ENCODE results near the gene TBX18. TPM values are rescaled to one million over a fixed set of nuclear protein-coding genes. Genes with fewer than 3 reads are reported as not detected.

The TBX18 gene
- total RNA-seq, 4 donors from 2014 or later = under 0.01 to 19.9 (median 4.3) TPM

GRCh38 chr6:84756466-84756865, 7.9 kb downstream of the TBX18 start:
- DNase-seq = no peak
- Histone ChIP-seq H3K4me1 (no peaks in the 10 kb centered on the region), H3K4me3 (no peak overlapping the region), H3K27me3 (peaks cover 0 to 52% of the 10 kb centered on the region in 2 donors), H3K9me3 (no peaks in the 10 kb centered on the region), H3K36me3 (no peaks in the 10 kb centered on the region), H3K27ac (no peak overlapping the region)
- TF ChIP-seq CTCF (IDR thresholded peaks at IDR 0.05) (no peak), POLR2A (IDR thresholded peaks at IDR 0.05) (no peak)
- intact Hi-C loops (cut with DNase I; ENCODE audit: low total_unique reads) = no loop called here

GRCh38 chr6:84753173-84753572, 11.2 kb downstream of the TBX18 start:
- intact Hi-C loops (cut with DNase I; ENCODE audit: low total_unique reads) = no loop called here
- H3K4me1 ChIP-seq = no peaks in the 10 kb centered on the region
- H3K27me3 ChIP-seq = peaks cover 0 to 22% of the 10 kb centered on the region in 2 donors
- no peak for DNase-seq
- H3K27ac ChIP-seq = no peak overlapping the region
- no peak for TF ChIP-seq POLR2A (IDR thresholded peaks at IDR 0.05)
- TF ChIP-seq CTCF (IDR thresholded peaks at IDR 0.05) = no peak
- H3K4me3 ChIP-seq = no peak overlapping the region
- H3K9me3 ChIP-seq = no peaks in the 10 kb centered on the region
- H3K36me3 ChIP-seq = no peaks in the 10 kb centered on the region

GRCh38 chr6:84752118-84752850, 12.1 kb downstream of the TBX18 start:
- Histone ChIP-seq H3K4me1 (no peaks in the 10 kb centered on the region), H3K9me3 (no peaks in the 10 kb centered on the region), H3K27me3 (peaks cover 0 to 21% of the 10 kb centered on the region in 2 donors), H3K36me3 (no peaks in the 10 kb centered on the region), H3K4me3 (no peak overlapping the region), H3K27ac (no peak overlapping the region)
- intact Hi-C loops (cut with DNase I; ENCODE audit: low total_unique reads) = no loop called here
- TF ChIP-seq POLR2A (IDR thresholded peaks at IDR 0.05) = no peak
- no peak for TF ChIP-seq CTCF (IDR thresholded peaks at IDR 0.05)
- DNase-seq = no peak

- no peaks in the 10 kb centered on the region for H3K27me3 ChIP-seq
- TF ChIP-seq CTCF (IDR thresholded peaks at IDR 0.05) (no peak), POLR2A (IDR thresholded peaks at IDR 0.05) (no peak)
- no peak overlapping the region for H3K27ac ChIP-seq
- H3K4me1 ChIP-seq = no peaks in the 10 kb centered on the region
- intact Hi-C loops (cut with DNase I; ENCODE audit: low total_unique reads) = no loop called here
- DNase-seq = no peak
- H3K9me3 ChIP-seq = no peaks in the 10 kb centered on the region
- no peak overlapping the region for H3K4me3 ChIP-seq
- no peaks in the 10 kb centered on the region for H3K36me3 ChIP-seq
Observed at GRCh38 chr6:84749181-84749580, 15.2 kb downstream of the TBX18 start.

GRCh38 chr6:84748376-84748775, 16.0 kb downstream of the TBX18 start:
- intact Hi-C loops (cut with DNase I; ENCODE audit: low total_unique reads) = no loop called here
- DNase-seq = no peak
- Histone ChIP-seq H3K4me3 (no peak overlapping the region), H3K27me3 (no peaks in the 10 kb centered on the region), H3K27ac (no peak overlapping the region), H3K9me3 (no peaks in the 10 kb centered on the region), H3K4me1 (no peaks in the 10 kb centered on the region), H3K36me3 (no peaks in the 10 kb centered on the region)
- no peak for TF ChIP-seq CTCF (IDR thresholded peaks at IDR 0.05)
- no peak for TF ChIP-seq POLR2A (IDR thresholded peaks at IDR 0.05)

Measured in uterus (tissue), 4 donors.